ENCODE data around the gene EBF3.
A peak's percentile ranks its signal among the peaks of the same experiment; 100 is the strongest.

Gene EBF3

GRCh38 chr10:129945526-129945925 lies 18.5 kb downstream of the EBF3 start:
- DNase-seq (ENCODE audit: low read depth): no peak
- peak overlapping the region; percentile 30 for H3K4me3 ChIP-seq (replicated peaks; ENCODE audit: low read depth, low read length)
- no peak for TF ChIP-seq CTCF (IDR thresholded peaks at IDR 0.05; ENCODE audit: low read length, missing control alignments)

GRCh38 chr10:129945064-129945463 lies 19.0 kb downstream of the EBF3 start:
- TF ChIP-seq CTCF (IDR thresholded peaks at IDR 0.05; ENCODE audit: low read length, missing control alignments): no peak
- H3K4me3 ChIP-seq (replicated peaks; ENCODE audit: low read depth, low read length): no peak overlapping the region
- DNase-seq (ENCODE audit: low read depth): no peak

- DNase-seq (ENCODE audit: low read depth): no peak
- TF ChIP-seq CTCF (IDR thresholded peaks at IDR 0.05; ENCODE audit: low read length, missing control alignments): no peak
- H3K4me3 ChIP-seq (replicated peaks; ENCODE audit: low read depth, low read length): no peak overlapping the region
Measured at GRCh38 chr10:129944456-129944855, 19.6 kb downstream of the EBF3 start.

- DNase-seq (ENCODE audit: low read depth): peak; percentile 18
- no peak for TF ChIP-seq CTCF (IDR thresholded peaks at IDR 0.05; ENCODE audit: low read length, missing control alignments)
- no peak overlapping the region for H3K4me3 ChIP-seq (replicated peaks; ENCODE audit: low read depth, low read length)
Measured at GRCh38 chr10:129942936-129943715, 20.9 kb downstream of the EBF3 start.

GRCh38 chr10:129942391-129942790 lies 21.7 kb downstream of the EBF3 start:
- no peak for DNase-seq (ENCODE audit: low read depth)
- no peak for TF ChIP-seq CTCF (IDR thresholded peaks at IDR 0.05; ENCODE audit: low read length, missing control alignments)
- no peak overlapping the region for H3K4me3 ChIP-seq (replicated peaks; ENCODE audit: low read depth, low read length)

GRCh38 chr10:129942019-129942277 lies 22.1 kb downstream of the EBF3 start:
- TF ChIP-seq CTCF (IDR thresholded peaks at IDR 0.05; ENCODE audit: low read length, missing control alignments): no peak
- H3K4me3 ChIP-seq (replicated peaks; ENCODE audit: low read depth, low read length): no peak overlapping the region
- no peak for DNase-seq (ENCODE audit: low read depth)
